Iris pigment epithelial cell (primary cell): ENCODE measurements around the gene SURF2.

Source experiments
- DNase-seq: peaks from one replicate; pipeline ENCODE4 v3.0.0-alpha.2; 2011; ENCODE audit warnings: low read depth

The SURF2 gene

GRCh38 chr9:133401588-133401987, 45.2 kb downstream of the SURF2 start:
- no peak for DNase-seq

DNA sequence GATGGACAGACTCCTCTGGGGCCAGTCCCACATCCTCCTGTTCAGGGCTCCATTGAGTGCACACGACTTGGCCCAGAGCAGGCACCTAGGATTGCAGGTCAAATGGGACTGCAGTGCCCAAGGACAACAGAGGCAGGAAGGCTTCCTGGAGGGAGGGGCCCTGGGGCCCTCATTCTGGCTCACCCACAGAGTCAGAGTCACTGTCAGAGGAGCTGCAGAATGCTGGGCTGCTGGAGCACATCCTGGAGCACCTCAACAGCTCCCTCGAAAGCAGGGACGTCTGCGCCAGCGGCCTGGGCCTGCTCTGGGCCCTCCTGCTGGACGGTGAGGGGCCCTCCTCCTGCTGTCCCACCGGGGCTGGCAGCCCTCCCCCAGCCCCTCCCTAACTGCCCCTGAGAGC, 46.3 kb downstream of the SURF2 start:
- no peak for DNase-seq

GRCh38 chr9:133403766-133404453, 47.6 kb downstream of the SURF2 start:
- DNase-seq: peak; percentile 7

- no peak for DNase-seq
These were observed 48.2 kb downstream of the SURF2 start for GRCh38 chr9:133404454-133405002.

GRCh38 chr9:133405508-133406438, 49.4 kb downstream of the SURF2 start:
- DNase-seq: peak; percentile 45

DNA sequence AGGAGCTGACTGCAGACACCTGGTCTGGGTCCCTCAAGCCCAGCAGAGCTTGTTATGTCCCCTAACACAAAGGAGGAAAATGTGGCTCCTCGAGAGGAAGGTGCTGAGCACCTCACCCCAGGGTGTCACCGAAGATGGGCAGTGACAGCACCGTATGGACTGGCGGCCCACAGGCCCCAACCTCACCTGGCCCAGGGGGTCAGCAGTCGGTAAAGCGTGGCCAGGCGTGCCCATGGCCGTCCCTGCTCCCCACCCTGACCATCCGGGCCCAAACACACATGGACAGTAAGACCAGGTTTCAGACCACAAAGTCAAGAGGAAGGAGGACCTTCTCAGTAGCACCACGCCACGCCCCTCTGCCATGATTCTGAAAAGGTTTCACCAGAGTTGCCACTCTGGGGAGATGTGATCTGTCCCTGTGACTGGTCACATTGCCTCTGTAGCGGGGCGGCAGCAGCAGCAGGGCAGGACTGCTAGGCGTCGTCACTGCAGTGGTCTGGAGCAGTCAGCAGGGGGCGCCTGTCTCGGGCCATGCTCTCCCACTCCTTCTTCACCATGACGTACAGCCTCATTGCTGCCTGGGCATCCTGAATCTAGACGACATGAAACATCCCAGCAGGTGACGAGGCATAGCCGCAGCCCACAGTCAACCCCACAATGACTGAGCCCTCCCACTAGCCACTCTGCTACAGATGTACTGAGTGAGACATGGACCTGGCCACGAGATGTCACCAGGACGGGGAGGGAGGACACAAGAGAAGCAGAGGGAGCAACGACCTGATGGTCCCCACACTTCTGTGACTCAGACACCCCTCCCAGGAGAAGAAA, 50.3 kb downstream of the SURF2 start:
- peak; percentile 73 for DNase-seq

GRCh38 chr9:133408042-133408441, 51.7 kb downstream of the SURF2 start:
- no peak for DNase-seq
